ENCODE data around the gene SEPTIN7. TPM values are rescaled to one million over a fixed set of nuclear protein-coding genes. Genes with fewer than 3 reads are reported as not detected.
A peak's percentile ranks its signal among the peaks of the same experiment; 100 is the strongest.

SEPTIN7 gene
- total RNA-seq, 1 donor from 2014 or later: 339 TPM

GRCh38 chr7:35823440-35823839 lies 22.6 kb downstream of the SEPTIN7 start:
- H3K27me3 ChIP-seq (ENCODE audit: insufficient read depth, low read length): no peaks in the 10 kb centered on the region
- no peaks in the 10 kb centered on the region for H3K27me3 Mint-ChIP-seq (ENCODE audit: low read depth, unreplicated experiment)
- peak overlapping the region; percentile 0 for H3K4me3 Mint-ChIP-seq (ENCODE audit: unreplicated experiment)
- FAIRE-seq (peak; percentile 41), DNase-seq (ENCODE audit: low read depth) (no peak)
- H3K36me3 Mint-ChIP-seq (ENCODE audit: low read depth, unreplicated experiment): peaks cover under 1% of the 10 kb centered on the region
- peaks cover 93% of the 10 kb centered on the region for H4K20me1 ChIP-seq (ENCODE audit: insufficient read depth, low read length)
- H3K4me3 ChIP-seq (ENCODE audit: insufficient read depth, low read depth, low read length): no peak overlapping the region
- no peaks in the 10 kb centered on the region for H3K36me3 ChIP-seq (ENCODE audit: insufficient read depth, low read length)
- H3K27ac Mint-ChIP-seq (ENCODE audit: unreplicated experiment): no peak overlapping the region
- no peak overlapping the region for H3K9ac ChIP-seq (ENCODE audit: low read length)
- H3K4me1 Mint-ChIP-seq (ENCODE audit: low read depth, unreplicated experiment): peaks cover 38% of the 10 kb centered on the region
- H3K9me3 Mint-ChIP-seq (ENCODE audit: unreplicated experiment): peaks cover 5% of the 10 kb centered on the region
- H3K4me2 ChIP-seq (ENCODE audit: low read length): no peak overlapping the region
- H3K4me1 ChIP-seq (ENCODE audit: insufficient read depth, low read length): no peaks in the 10 kb centered on the region
- TF ChIP-seq EZH2 (IDR thresholded peaks at IDR 0.05; ENCODE audit: insufficient read depth, low read length) (no peak), CTCF (IDR thresholded peaks at IDR 0.05; ENCODE audit: insufficient read depth, low read depth, low read length) (no peak)
- no peak overlapping the region for H3K27ac ChIP-seq (ENCODE audit: low read depth, low read length)
- H3K9me3 ChIP-seq (ENCODE audit: insufficient read depth, low read depth, low read length): no peaks in the 10 kb centered on the region
- H2AFZ ChIP-seq (ENCODE audit: low read depth, low read length): no peak overlapping the region
- peaks cover 100% of the 10 kb centered on the region for H3K79me2 ChIP-seq (ENCODE audit: insufficient read depth, low read length)

- Histone ChIP-seq H3K79me2 (ENCODE audit: insufficient read depth, low read length) (peaks cover 100% of the 10 kb centered on the region), H3K9ac (ENCODE audit: low read length) (no peak overlapping the region), H3K27me3 (ENCODE audit: insufficient read depth, low read length) (no peaks in the 10 kb centered on the region), H3K27ac (ENCODE audit: low read depth, low read length) (no peak overlapping the region), H3K4me1 (ENCODE audit: insufficient read depth, low read length) (peaks cover 5% of the 10 kb centered on the region), H3K36me3 (ENCODE audit: insufficient read depth, low read length) (no peaks in the 10 kb centered on the region), H2AFZ (ENCODE audit: low read depth, low read length) (no peak overlapping the region), H4K20me1 (ENCODE audit: insufficient read depth, low read length) (peaks cover 92% of the 10 kb centered on the region), H3K9me3 (ENCODE audit: insufficient read depth, low read depth, low read length) (no peaks in the 10 kb centered on the region), H3K4me2 (ENCODE audit: low read length) (no peak overlapping the region), H3K4me3 (ENCODE audit: insufficient read depth, low read depth, low read length) (no peak overlapping the region)
- DNase-seq (ENCODE audit: low read depth) (no peak), FAIRE-seq (no peak)
- peaks cover 5% of the 10 kb centered on the region for H3K9me3 Mint-ChIP-seq (ENCODE audit: unreplicated experiment)
- H3K4me1 Mint-ChIP-seq (ENCODE audit: low read depth, unreplicated experiment): peaks cover 36% of the 10 kb centered on the region
- H3K36me3 Mint-ChIP-seq (ENCODE audit: low read depth, unreplicated experiment): peaks cover 6% of the 10 kb centered on the region
- H3K27ac Mint-ChIP-seq (ENCODE audit: unreplicated experiment): no peak overlapping the region
- no peak overlapping the region for H3K4me3 Mint-ChIP-seq (ENCODE audit: unreplicated experiment)
- no peaks in the 10 kb centered on the region for H3K27me3 Mint-ChIP-seq (ENCODE audit: low read depth, unreplicated experiment)
- TF ChIP-seq EZH2 (IDR thresholded peaks at IDR 0.05; ENCODE audit: insufficient read depth, low read length) (no peak), CTCF (IDR thresholded peaks at IDR 0.05; ENCODE audit: insufficient read depth, low read depth, low read length) (no peak)
Measured at GRCh38 chr7:35825974-35826373, 25.1 kb downstream of the SEPTIN7 start.

GRCh38 chr7:35826751-35827150 lies 25.9 kb downstream of the SEPTIN7 start:
- H3K27me3 ChIP-seq (ENCODE audit: insufficient read depth, low read length): no peaks in the 10 kb centered on the region
- TF ChIP-seq CTCF (IDR thresholded peaks at IDR 0.05; ENCODE audit: insufficient read depth, low read depth, low read length): no peak
- TF ChIP-seq EZH2 (IDR thresholded peaks at IDR 0.05; ENCODE audit: insufficient read depth, low read length): no peak
- H3K4me1 ChIP-seq (ENCODE audit: insufficient read depth, low read length): peaks cover 9% of the 10 kb centered on the region
- peaks cover 6% of the 10 kb centered on the region for H3K36me3 Mint-ChIP-seq (ENCODE audit: low read depth, unreplicated experiment)
- no peak overlapping the region for H3K9ac ChIP-seq (ENCODE audit: low read length)
- FAIRE-seq (no peak), DNase-seq (ENCODE audit: low read depth) (no peak)
- peaks cover 36% of the 10 kb centered on the region for H3K4me1 Mint-ChIP-seq (ENCODE audit: low read depth, unreplicated experiment)
- H3K27me3 Mint-ChIP-seq (ENCODE audit: low read depth, unreplicated experiment): no peaks in the 10 kb centered on the region
- H3K9me3 Mint-ChIP-seq (ENCODE audit: unreplicated experiment): peaks cover 5% of the 10 kb centered on the region
- peaks cover 100% of the 10 kb centered on the region for H3K79me2 ChIP-seq (ENCODE audit: insufficient read depth, low read length)
- H3K9me3 ChIP-seq (ENCODE audit: insufficient read depth, low read depth, low read length): no peaks in the 10 kb centered on the region
- H3K27ac ChIP-seq (ENCODE audit: low read depth, low read length): no peak overlapping the region
- H2AFZ ChIP-seq (ENCODE audit: low read depth, low read length): no peak overlapping the region
- no peak overlapping the region for H3K4me3 Mint-ChIP-seq (ENCODE audit: unreplicated experiment)
- H3K27ac Mint-ChIP-seq (ENCODE audit: unreplicated experiment): peak overlapping the region; percentile 21
- no peak overlapping the region for H3K4me3 ChIP-seq (ENCODE audit: insufficient read depth, low read depth, low read length)
- no peak overlapping the region for H3K4me2 ChIP-seq (ENCODE audit: low read length)
- H4K20me1 ChIP-seq (ENCODE audit: insufficient read depth, low read length): peaks cover 92% of the 10 kb centered on the region
- no peaks in the 10 kb centered on the region for H3K36me3 ChIP-seq (ENCODE audit: insufficient read depth, low read length)

All from astrocyte (in vitro differentiated cells and primary cell).